ENCODE measurements around the gene GNB1L. TPM values are rescaled to one million over a fixed set of nuclear protein-coding genes. Genes with fewer than 3 reads are reported as not detected.

GNB1L gene
- total RNA-seq, 2 donors from 2014 or later: 2.6 to 4.7 TPM

DNA sequence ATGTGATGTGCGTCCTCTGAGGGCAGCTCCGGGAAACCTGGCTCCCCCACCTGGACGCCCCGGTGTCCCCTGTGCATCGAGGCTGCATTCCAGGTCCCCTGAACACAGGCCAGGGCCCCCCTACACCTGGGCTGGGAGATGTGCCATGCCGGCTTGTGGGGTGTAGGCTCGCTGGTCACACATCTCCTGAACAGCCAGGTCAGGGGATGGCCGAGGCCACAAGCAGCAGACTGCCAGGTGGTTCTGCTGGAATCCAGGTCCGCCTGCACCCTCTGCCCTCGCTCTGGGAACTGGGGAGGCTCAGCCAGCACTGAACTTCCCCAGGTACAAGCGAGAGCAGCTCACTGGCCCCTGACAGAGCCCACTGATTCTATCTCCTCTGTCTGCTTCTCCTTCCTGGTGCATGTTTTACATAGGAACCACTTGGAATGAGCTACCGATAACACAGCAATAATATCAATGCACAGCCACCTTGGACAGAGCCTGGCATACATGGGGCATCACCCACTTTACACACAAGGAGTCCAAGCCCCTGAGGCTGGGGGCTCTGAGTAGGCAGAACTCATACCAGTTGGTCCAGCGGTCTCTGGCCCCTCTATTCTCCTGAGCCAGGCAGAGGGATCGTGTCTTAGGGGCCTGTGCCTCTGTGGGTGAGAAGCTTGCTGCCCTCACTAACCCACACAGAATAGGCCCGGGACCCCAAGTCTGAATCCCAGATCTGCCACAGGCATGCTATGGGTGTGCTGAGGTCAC, 47.3 kb downstream of the GNB1L start:
- H3K27me3 ChIP-seq: no peaks in the 10 kb centered on the region
- no peak overlapping the region for H3K4me3 ChIP-seq
- H3K9me3 ChIP-seq: no peaks in the 10 kb centered on the region
- H3K36me3 ChIP-seq: no peaks in the 10 kb centered on the region
- TF ChIP-seq, protein P1, sequence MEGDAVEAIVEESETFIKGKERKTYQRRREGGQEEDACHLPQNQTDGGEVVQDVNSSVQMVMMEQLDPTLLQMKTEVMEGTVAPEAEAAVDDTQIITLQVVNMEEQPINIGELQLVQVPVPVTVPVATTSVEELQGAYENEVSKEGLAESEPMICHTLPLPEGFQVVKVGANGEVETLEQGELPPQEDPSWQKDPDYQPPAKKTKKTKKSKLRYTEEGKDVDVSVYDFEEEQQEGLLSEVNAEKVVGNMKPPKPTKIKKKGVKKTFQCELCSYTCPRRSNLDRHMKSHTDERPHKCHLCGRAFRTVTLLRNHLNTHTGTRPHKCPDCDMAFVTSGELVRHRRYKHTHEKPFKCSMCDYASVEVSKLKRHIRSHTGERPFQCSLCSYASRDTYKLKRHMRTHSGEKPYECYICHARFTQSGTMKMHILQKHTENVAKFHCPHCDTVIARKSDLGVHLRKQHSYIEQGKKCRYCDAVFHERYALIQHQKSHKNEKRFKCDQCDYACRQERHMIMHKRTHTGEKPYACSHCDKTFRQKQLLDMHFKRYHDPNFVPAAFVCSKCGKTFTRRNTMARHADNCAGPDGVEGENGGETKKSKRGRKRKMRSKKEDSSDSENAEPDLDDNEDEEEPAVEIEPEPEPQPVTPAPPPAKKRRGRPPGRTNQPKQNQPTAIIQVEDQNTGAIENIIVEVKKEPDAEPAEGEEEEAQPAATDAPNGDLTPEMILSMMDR (IDR thresholded peaks at IDR 0.05): no peak
- peaks cover 0 to 4% of the 10 kb centered on the region in 2 donors for H3K4me1 ChIP-seq
- H3K27ac ChIP-seq: no peak overlapping the region
- DNase-seq (ENCODE audit: low spot score): no peak

DNA sequence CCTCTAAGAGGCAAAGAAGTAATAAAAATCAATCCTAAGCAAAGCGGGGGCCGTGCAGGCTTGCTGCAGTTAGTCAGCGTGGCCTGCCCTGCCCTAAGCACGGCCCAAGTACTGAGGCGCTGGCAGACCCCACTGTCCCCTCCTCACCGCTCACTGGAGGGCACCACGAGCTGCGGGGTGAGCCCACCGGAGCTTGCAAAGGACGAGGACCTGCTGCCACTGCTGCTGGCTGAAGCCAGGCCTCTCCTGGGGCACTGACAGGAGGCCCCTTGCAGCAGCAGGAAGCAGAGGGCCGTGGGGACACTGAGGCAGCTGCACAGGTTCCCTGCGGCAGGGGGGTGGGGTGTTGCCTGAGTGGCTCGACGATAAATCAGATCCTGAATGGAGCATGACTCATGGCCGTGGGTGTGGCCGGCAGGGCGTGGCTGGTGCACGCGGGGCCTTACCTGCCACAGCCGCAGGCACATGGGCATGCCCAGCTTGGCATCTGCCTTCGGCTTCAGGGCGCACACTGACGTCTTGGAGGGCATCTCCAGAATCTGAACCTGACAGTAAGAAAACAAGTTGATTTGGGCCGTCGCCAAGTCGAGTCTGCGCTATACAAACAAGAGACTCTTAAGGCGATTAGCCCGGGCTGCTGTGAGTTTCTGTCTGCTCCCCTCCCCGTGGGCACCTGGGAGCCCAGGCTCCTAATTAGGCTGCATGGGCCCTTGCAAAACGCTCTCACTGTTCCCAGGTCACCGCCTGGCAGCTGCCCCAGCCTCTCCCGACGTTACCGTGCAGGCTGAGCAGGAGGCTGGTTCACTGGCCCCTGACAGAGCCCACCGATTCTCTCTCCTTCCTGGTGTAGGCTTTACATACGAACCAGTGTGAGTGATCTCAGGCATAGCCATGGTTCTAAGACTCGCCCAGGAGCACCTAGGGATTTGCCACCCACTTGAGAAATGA, 48.2 kb downstream of the GNB1L start:
- Histone ChIP-seq H3K27ac (no peak overlapping the region), H3K27me3 (no peaks in the 10 kb centered on the region), H3K4me3 (no peak overlapping the region), H3K9me3 (no peaks in the 10 kb centered on the region), H3K36me3 (no peaks in the 10 kb centered on the region), H3K4me1 (no peaks in the 10 kb centered on the region)
- no peak for DNase-seq (ENCODE audit: low spot score)
- TF ChIP-seq, protein P1 (IDR thresholded peaks at IDR 0.05): no peak

DNA sequence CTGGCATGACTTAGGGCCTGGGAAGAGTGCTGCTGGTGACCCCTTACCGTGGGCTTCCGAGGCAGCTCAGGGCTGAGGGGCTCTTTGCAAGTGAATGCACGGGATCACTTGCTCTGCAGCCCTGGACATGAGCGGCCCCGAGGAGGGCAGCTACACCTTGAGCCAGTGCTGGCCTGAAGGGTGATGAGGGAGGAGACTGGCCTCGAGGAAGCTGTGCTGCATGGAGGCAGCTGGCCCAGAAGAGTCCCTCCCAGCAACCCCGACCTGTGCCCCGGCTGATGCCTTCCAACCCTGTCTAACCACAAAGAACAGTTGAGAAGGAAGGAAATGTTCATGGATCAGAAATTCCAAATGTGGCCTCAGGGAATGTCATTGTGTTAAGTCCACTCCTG, 48.9 kb downstream of the GNB1L start:
- TF ChIP-seq, protein P1 (IDR thresholded peaks at IDR 0.05): no peak
- Histone ChIP-seq H3K4me3 (no peak overlapping the region), H3K9me3 (no peaks in the 10 kb centered on the region), H3K36me3 (no peaks in the 10 kb centered on the region), H3K27me3 (no peaks in the 10 kb centered on the region), H3K27ac (no peak overlapping the region), H3K4me1 (no peaks in the 10 kb centered on the region)
- DNase-seq (ENCODE audit: low spot score): no peak

DNA sequence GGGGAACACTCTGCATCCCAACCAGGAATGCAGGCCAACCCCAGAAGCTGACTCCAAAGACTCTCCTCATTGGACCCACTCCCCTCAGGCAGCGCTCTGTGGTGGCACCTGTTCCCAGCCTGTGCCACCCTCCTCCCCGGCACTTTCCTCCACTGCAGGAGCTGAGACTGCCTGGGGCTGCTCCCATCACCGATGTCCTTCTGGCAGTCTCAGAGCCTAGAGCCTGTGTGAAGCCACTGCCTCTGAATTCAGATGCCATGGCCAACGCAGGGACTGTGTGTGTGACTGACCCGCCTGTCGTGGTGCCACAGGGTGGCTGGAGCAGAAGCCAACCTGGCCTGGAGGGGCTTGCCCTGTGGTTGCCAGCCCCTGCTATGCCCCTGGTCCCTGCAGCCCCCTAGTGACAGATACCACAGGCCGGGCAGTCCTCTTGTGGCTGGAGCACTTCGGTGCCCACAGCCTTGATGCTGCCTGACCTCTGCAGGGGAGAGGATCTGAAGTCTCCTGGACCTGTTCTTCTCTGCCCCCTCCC, 50.9 kb downstream of the GNB1L start:
- Histone ChIP-seq H3K4me3 (no peak overlapping the region), H3K9me3 (no peaks in the 10 kb centered on the region), H3K4me1 (peaks cover 0 to 10% of the 10 kb centered on the region in 2 donors), H3K27ac (no peak overlapping the region), H3K27me3 (no peaks in the 10 kb centered on the region), H3K36me3 (no peaks in the 10 kb centered on the region)
- TF ChIP-seq, protein P1 (IDR thresholded peaks at IDR 0.05): no peak
- DNase-seq (ENCODE audit: low spot score): no peak

DNA sequence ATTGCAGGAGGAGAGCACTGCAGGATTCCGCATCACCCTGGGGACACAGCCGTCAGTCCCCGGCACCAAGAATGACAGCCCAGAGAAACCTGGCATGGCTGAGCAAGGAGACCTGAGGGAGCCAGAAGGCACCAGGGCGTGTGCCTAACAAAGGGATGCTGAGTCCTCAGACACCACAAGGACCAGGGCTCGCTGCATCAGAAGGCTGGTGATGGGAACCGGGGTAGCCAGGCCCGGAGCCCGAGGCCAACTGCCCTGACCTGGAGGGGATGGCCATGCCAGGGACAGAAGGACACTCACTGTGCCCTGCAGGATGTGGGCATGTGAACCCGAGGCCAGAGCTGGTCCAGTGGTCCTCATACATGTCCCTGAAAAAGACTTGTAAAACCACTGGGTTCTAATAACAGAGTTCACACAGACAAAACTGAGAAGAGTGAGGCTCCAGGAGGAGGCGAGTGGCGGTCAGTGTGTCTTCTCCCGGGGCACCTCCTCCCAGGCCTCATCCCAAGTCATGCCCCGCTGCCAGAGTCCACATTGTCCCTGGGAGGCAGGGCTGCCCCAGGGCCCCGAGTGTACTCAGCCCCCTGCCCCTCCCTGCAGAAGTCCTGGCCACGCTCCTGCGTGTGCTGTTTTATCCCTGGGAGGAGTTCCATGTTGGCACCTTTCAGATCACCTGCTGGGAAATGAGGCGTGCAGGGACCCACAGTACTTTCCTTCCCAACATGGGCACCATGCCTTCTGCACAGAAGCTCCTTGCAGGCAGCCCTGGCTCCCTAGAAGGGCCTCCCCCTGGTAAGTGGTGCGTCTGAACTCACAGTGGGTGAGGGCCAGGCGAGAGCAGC, 51.6 kb downstream of the GNB1L start:
- Histone ChIP-seq H3K9me3 (no peaks in the 10 kb centered on the region), H3K4me1 (peaks cover 0 to 11% of the 10 kb centered on the region in 2 donors), H3K4me3 (no peak overlapping the region), H3K27me3 (no peaks in the 10 kb centered on the region), H3K36me3 (no peaks in the 10 kb centered on the region), H3K27ac (no peak overlapping the region)
- DNase-seq (ENCODE audit: low spot score): no peak
- TF ChIP-seq, protein P1 (IDR thresholded peaks at IDR 0.05): no peak

Data from right atrium auricular region (tissue), 2 donors.